Body of pancreas (tissue), 4 donors: ENCODE measurements around the gene AKAP13. TPM values are rescaled to one million over a fixed set of nuclear protein-coding genes. Genes with fewer than 3 reads are reported as not detected.

Experiments
- ATAC-seq: fragments of 150-250 bp; one replicate; pipeline ENCODE4 v1.9.1; 2016
- DNase-seq, 4 donors: peaks; one replicate each; pipeline ENCODE4 v3.0.0-alpha.2; 2019
- H3K27ac ChIP-seq, 4 donors: fragments of 200-600 bp; sonication (generic); 1 replicate in 3 of 4; 2 replicates in 1 of 4; pipeline versions ENCODE4 v1.5.1 to v1.6.1; 2016 to 2019; ENCODE audit warnings: mild to moderate bottlenecking in 1 of 4, mixed read lengths in 1 of 4, moderate library complexity in 1 of 4
- H3K27me3 ChIP-seq, 2 donors: fragments of 200-600 bp; sonication (generic); one replicate each; pipeline ENCODE4 v1.6.0; 2016; ENCODE audit warnings: mild to moderate bottlenecking in 1 of 2
- H3K36me3 ChIP-seq, 2 donors: fragments of 200-600 bp; sonication (generic); replicated peaks in 1 of 2; 2 replicates each; pipeline ENCODE4 v1.5.1; 2016; ENCODE audit warnings: low read depth in 2 of 2; ENCODE audit not compliant: insufficient read depth in 1 of 2
- H3K4me1 ChIP-seq: fragments of 200-600 bp; sonication (generic); one replicate; pipeline ENCODE4 v1.6.0; 2016
- H3K4me3 ChIP-seq, 2 donors: fragments of 200-600 bp; sonication (generic); 1 replicate in 1 of 2; 2 replicates in 1 of 2; pipeline ENCODE4 v1.5.1; 2016 to 2019
- H3K9me3 ChIP-seq, 3 donors: fragments of 200-600 bp; sonication (generic); 1 replicate in 2 of 3; 2 replicates in 1 of 3; pipeline ENCODE4 v1.5.1; 2016
- POLR2A ChIP-seq, 3 donors: fragments of 450-650 bp; IDR thresholded peaks; one replicate each; pipeline ENCODE4 v1.6.1; 2016; ENCODE audit warnings: antibody characterized with exemption in 3 of 3, mild to moderate bottlenecking in 2 of 3
- WGBS, 2 donors: methylation state at CpG; one replicate each; pipeline ENCODE4 v1.1.5; 2017; 5-methylcytosine and 5-hydroxymethylcytosine counted together
- intact Hi-C: fragments of 100-400 bp; cut with DNase I; formaldehyde crosslinking; loops from one replicate; pipeline ENCODE4 v1.15.1; 2023
- total RNA-seq, 2 donors: library from RNA; depleted of rRNA; stranded (reverse); fragments of >200 nt; gene quantifications; one replicate each; pipeline ENCODE4 v1.1.0, GENCODE V29; 2016
- TF ChIP-seq, protein P1 (sequence below), 7 experiments: fragments of 450-650 bp in 4 of 7; fragments of 200-600 bp in 3 of 7; sonication (generic) in 3 of 7; IDR thresholded peaks; one replicate each; pipeline ENCODE4 v1.5.1; 2016 to 2019; ENCODE audit warnings: antibody characterized with exemption in 7 of 7

The AKAP13 gene
- total RNA-seq, 2 donors from 2014 or later, result 102 to 160 TPM

DNA sequence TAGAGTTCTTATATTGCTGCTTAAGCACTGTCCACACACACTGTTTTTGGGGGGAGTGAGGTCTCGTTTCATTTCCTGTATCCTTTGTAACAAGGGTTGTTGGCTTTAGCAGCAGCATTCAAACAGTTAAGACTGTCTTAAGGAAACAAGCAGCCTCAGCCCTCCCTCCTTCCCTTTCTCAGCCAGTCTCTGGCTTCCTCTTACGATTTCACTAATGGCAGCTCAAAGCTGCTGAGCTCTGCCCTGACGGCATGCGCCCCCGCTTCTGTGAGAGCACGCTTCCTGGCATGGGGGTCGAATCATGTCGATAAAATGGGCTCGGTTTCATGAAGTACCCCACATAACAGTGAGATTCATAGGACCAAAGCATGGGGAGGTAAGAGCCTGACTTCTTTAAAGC, 309.3 kb downstream of the AKAP13 start:
- H3K27ac ChIP-seq, result peak overlapping the region in 2 of 4 donors; percentile 22 to 56
- peaks cover 4 to 13% of the 10 kb centered on the region in 2 donors for H3K36me3 ChIP-seq
- H3K9me3 ChIP-seq, result no peaks in the 10 kb centered on the region
- DNase-seq (peak in 2 of 4 donors; percentile 25 to 45), ATAC-seq (no peak)
- 42 to 65% methylated on average over 9 of the region's 9 CpGs for WGBS, 2 donors
- H3K4me3 ChIP-seq, result no peak overlapping the region
- intact Hi-C loops, result no loop called here
- TF ChIP-seq, protein P1, sequence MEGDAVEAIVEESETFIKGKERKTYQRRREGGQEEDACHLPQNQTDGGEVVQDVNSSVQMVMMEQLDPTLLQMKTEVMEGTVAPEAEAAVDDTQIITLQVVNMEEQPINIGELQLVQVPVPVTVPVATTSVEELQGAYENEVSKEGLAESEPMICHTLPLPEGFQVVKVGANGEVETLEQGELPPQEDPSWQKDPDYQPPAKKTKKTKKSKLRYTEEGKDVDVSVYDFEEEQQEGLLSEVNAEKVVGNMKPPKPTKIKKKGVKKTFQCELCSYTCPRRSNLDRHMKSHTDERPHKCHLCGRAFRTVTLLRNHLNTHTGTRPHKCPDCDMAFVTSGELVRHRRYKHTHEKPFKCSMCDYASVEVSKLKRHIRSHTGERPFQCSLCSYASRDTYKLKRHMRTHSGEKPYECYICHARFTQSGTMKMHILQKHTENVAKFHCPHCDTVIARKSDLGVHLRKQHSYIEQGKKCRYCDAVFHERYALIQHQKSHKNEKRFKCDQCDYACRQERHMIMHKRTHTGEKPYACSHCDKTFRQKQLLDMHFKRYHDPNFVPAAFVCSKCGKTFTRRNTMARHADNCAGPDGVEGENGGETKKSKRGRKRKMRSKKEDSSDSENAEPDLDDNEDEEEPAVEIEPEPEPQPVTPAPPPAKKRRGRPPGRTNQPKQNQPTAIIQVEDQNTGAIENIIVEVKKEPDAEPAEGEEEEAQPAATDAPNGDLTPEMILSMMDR (IDR thresholded peaks at IDR 0.05), result no peak
- peak in 2 of 3 donors; percentile 10 to 20 for TF ChIP-seq POLR2A (IDR thresholded peaks at IDR 0.05)
- peaks cover 23% of the 10 kb centered on the region for H3K4me1 ChIP-seq
- no peaks in the 10 kb centered on the region for H3K27me3 ChIP-seq

DNA sequence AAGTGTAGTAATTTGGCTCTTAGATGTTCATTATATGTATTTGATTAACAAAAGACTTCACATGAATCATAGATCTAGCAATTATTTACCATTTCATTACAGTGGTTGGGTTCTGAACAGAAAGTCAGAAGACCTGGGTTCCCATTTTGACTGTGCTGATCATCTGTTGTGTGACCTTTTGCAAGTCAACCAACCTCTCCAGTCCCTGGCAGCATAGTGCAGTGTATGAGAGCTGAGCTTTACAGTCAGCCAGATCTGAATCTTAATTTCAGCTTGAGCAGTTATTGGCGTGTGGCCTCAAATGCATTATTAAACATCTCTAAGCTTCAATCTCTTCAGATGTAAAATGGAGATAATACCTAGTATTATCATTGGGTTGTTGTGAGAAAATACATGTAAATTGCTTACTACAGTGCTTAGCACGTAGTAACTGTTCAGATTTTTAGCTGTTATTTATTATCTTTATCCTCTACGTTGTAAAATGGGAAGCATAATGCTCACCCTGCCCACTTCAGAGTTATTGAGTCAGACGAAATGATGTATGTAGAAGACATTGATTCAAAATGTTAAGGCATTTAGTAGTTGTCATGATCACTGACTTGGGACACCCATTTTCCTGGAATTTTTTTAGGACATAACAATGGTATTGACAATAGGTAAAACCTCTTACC, 310.3 kb downstream of the AKAP13 start:
- WGBS, 2 donors, result 77 to 89% methylated on average over 4 of the region's 4 CpGs
- Histone ChIP-seq H3K4me1 (peaks cover 23% of the 10 kb centered on the region), H3K9me3 (no peaks in the 10 kb centered on the region), H3K27ac (peak overlapping the region in 2 of 4 donors; percentile 43 to 56), H3K27me3 (no peaks in the 10 kb centered on the region), H3K36me3 (peaks cover 0 to 16% of the 10 kb centered on the region in 2 donors), H3K4me3 (no peak overlapping the region)
- TF ChIP-seq, protein P1 (IDR thresholded peaks at IDR 0.05), result no peak
- no peak for TF ChIP-seq POLR2A (IDR thresholded peaks at IDR 0.05)
- DNase-seq, result no peak
- intact Hi-C loops, result no loop called here
- no peak for ATAC-seq

DNA sequence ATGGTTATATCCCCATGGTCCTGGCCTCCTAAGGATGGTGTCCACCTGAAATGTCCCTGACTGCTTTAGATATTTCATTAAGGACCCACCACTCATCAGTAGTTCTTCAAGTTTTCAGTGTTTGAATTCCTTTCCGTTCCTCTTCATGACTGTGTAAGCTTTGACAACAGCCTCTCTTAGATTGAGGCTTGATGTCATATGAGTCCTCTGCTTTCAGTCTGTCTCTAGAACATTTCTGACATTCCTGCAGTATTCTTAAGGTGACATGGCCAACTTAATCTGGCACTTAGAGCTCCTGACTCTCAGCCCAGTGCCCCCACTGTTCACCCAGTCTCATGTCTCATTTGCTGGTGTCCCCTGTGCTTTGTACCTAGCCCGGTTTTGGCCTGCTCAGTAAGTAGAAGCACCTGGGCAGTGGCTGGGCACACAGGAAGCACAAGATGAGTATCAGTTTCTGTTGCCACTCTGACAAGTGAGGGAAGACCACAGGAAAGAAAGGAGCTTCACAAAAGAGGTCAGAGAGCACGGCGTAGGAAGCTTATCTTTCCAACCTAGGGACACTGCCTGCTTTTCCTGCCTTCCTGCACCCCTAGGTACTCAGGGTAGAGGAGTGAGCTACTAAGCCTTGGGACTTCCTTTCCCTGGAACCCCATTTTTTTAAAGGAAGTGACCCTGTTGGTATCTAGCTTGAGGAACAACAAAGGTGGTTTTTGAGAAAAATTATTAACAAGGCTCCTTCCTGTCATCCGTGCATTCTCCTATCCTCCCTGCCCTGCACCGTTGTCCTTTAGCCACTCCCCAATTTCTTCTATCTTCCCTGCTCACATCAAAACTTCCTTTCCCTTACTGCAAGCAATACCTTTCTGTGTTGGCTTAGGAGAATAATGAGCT, 311.2 kb downstream of the AKAP13 start:
- ATAC-seq, result no peak

DNA sequence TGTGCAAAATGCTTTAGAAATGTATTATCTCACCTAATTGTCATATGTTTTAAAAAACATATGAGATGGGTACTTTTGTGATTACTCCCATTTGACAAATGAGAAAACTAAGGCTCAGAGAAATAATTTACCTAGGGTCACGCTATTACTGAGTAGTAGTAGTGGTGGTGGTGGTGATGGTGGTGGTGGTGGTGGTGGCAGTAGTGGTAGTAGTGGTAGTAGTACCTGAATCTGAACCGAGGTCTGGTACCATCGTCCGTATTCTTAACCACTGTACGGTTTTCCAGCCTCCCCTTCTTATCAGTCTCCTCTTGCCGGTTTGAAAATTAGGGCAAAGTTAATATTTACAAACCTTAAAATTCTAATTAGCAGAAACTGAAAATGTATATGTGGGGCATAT, 311.9 kb downstream of the AKAP13 start:
- Histone ChIP-seq H3K4me1 (peaks cover 16% of the 10 kb centered on the region), H3K9me3 (no peaks in the 10 kb centered on the region), H3K36me3 (peaks cover 0 to 15% of the 10 kb centered on the region in 2 donors), H3K27me3 (no peaks in the 10 kb centered on the region), H3K27ac (peak overlapping the region in 1 of 4 donors; percentile 12), H3K4me3 (no peak overlapping the region)
- WGBS, 2 donors, result 67 to 76% methylated on average over 6 of the region's 6 CpGs
- ATAC-seq (no peak), DNase-seq (no peak)
- intact Hi-C loops, result no loop called here
- TF ChIP-seq, protein P1 (IDR thresholded peaks at IDR 0.05), result no peak
- no peak for TF ChIP-seq POLR2A (IDR thresholded peaks at IDR 0.05)

More for the DNA sequence above, 311.2 kb downstream of the AKAP13 start:
- TF ChIP-seq, protein P1 (IDR thresholded peaks at IDR 0.05), result no peak
- no peak for TF ChIP-seq POLR2A (IDR thresholded peaks at IDR 0.05)
- WGBS, 2 donors, result 61 to 71% methylated on average over 6 of the region's 6 CpGs
- H3K36me3 ChIP-seq, result peaks cover 0 to 18% of the 10 kb centered on the region in 2 donors
- H3K27ac ChIP-seq, result peak overlapping the region in 2 of 4 donors; percentile 12 to 43
- H3K4me1 ChIP-seq, result peaks cover 19% of the 10 kb centered on the region
- no peak overlapping the region for H3K4me3 ChIP-seq
- no peaks in the 10 kb centered on the region for H3K9me3 ChIP-seq
- no peaks in the 10 kb centered on the region for H3K27me3 ChIP-seq
- DNase-seq, result no peak
- intact Hi-C loops, result no loop called here
